ENCODE data around the gene ACSL3.

The ACSL3 gene

DNA sequence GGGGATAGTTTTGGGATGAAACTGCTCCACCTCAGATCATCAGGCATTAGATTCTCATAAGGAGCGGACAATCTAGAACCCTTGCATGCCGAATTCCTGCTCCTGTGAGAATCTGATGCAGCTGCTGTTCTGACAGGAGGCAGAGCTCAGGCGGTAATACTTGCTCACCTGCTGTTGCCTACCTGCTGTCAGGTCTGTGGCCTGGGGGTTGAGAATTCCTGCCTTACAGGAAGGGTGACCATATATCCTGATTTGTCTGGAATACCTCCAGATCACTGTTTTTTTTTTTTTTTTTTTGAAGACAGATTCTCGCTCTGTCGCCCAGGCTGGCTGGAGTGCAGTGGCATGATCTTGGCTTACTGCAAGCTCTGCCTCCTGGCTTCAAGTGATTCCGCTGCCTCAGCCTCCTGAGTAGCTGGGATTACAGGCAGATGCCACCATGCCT is 21.7 kb downstream of the ACSL3 start:
- DNase-seq (ENCODE audit: low spot score): no peak

- DNase-seq (ENCODE audit: low spot score): no peak
Observed at GRCh38 chr2:222883420-222883819, 22.6 kb downstream of the ACSL3 start.

DNA sequence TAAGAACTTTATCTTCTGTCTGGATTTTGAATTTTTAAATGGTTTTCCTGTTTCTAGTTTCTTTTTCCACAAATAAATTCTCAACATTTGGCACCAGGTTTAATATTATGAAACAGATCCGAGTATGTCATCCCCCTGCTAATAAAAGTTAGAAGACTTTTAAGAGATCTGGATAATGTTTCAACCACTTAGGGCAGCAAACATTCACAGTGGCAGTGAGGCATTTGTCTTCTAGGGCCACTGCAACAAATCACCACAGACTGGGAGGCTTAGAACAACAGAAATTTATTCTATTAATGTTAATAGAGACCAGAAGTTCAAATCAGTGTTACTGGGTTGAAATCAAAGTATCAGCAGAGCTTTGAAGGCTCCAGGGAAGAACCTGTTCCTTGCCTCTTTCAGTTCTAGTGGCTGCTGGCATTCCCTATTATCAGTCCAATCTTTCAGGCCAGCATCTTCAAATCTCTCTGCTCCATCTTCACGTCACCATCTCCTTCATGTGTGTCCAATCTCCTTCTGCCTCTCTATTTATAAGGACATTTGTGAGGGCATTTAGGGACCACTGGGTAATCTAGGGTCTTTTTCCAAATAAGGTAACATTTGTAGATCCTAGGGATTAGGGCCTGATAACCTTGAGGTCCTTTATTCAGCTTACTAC is 23.4 kb downstream of the ACSL3 start:
- DNase-seq (ENCODE audit: low spot score): no peak

GRCh38 chr2:222884805-222885424 is 24.1 kb downstream of the ACSL3 start:
- DNase-seq (ENCODE audit: low spot score): no peak

GRCh38 chr2:222887124-222887523 is 26.3 kb downstream of the ACSL3 start:
- DNase-seq (ENCODE audit: low spot score): no peak

- DNase-seq (ENCODE audit: low spot score): no peak
Observed at GRCh38 chr2:222888716-222889115, 27.9 kb downstream of the ACSL3 start.

DNA sequence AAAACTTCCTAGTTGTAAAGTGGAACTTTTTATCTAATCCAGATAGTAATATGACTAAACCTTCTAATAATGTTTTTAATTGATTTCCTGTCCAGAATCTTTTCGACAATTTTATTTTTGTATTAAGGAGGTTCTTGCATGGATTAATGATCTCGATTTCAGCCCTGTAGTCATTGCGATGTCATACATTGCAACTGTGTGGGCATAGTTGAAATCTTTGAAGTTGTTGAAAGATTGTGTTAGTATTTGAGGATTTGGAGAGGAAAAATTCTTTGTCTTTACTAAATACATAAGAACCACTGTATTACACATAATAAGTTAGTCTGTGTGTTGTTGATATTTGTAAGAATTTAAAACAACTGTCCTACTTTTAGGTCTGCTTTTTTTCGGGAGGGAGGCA is 31.1 kb downstream of the ACSL3 start:
- no peak for DNase-seq (ENCODE audit: low spot score)

GRCh38 chr2:222892321-222892720 is 31.5 kb downstream of the ACSL3 start:
- DNase-seq (ENCODE audit: low spot score): no peak

GRCh38 chr2:222892761-222893160 is 31.9 kb downstream of the ACSL3 start:
- no peak for DNase-seq (ENCODE audit: low spot score)

DNA sequence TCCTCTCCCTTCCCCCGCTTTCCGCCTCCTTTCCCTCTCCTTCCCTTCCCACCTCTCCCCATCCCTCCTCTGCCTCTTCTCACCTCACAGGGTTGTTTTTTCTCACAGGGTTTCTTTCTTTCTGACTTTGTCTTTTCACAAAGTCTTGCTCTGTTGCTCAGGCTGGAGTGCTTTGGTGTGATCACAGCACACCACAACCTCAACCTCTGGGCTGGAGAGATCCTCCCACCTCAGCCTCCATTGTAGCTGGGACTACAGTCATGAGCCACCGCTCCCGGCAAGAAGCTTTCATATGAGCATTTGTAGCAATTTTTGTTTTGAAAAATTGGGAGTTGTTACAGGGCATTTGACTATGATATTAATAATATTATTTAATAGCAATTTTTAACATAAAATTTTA is 32.9 kb downstream of the ACSL3 start:
- no peak for DNase-seq (ENCODE audit: low spot score)

- no peak for DNase-seq (ENCODE audit: low spot score)
Observed at GRCh38 chr2:222895144-222895543, 34.3 kb downstream of the ACSL3 start.

DNA sequence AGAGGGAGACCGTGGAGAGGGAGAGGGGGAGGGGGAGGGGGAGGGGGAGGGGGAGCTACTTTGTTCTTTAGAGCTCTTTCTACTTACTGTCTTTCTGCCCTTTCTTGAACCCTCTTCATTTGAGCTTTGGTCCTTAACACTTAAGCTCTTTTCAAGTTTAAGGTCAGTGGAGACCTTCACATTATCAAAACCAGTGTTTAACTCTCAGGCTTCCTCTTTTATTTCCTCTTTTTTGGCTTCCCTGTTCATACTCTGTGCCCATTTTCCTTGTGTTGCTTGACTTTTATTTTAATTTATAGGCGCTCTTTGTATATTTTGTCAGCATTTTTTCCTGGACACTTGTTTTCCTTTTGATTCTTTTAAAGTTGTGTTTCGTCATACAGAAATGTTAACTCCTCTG is 37.1 kb downstream of the ACSL3 start:
- DNase-seq (ENCODE audit: low spot score): no peak

- no peak for DNase-seq (ENCODE audit: low spot score)
Observed at GRCh38 chr2:222899413-222900181, 38.8 kb downstream of the ACSL3 start.

DNA sequence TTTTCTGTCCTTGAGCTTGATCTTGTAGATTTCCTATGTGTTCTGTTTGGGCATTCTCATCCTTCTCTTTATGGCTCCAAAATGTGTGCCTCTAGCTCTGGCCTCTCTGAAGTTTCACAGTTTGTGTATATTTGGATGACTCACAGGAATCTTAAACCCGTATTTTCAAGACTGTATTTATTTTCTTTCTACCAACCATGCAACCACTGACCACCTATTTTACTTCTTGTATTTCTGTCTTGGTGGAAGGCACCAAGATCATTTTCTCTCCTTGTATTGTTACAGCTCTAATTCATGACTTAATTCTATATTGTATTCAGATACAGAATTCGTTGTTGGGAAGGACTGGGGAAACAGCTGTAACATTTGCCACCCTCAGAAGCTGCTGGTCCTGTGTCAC is 39.5 kb downstream of the ACSL3 start:
- DNase-seq (ENCODE audit: low spot score): no peak

GRCh38 chr2:222902660-222903059 is 41.8 kb downstream of the ACSL3 start:
- no peak for DNase-seq (ENCODE audit: low spot score)

DNA sequence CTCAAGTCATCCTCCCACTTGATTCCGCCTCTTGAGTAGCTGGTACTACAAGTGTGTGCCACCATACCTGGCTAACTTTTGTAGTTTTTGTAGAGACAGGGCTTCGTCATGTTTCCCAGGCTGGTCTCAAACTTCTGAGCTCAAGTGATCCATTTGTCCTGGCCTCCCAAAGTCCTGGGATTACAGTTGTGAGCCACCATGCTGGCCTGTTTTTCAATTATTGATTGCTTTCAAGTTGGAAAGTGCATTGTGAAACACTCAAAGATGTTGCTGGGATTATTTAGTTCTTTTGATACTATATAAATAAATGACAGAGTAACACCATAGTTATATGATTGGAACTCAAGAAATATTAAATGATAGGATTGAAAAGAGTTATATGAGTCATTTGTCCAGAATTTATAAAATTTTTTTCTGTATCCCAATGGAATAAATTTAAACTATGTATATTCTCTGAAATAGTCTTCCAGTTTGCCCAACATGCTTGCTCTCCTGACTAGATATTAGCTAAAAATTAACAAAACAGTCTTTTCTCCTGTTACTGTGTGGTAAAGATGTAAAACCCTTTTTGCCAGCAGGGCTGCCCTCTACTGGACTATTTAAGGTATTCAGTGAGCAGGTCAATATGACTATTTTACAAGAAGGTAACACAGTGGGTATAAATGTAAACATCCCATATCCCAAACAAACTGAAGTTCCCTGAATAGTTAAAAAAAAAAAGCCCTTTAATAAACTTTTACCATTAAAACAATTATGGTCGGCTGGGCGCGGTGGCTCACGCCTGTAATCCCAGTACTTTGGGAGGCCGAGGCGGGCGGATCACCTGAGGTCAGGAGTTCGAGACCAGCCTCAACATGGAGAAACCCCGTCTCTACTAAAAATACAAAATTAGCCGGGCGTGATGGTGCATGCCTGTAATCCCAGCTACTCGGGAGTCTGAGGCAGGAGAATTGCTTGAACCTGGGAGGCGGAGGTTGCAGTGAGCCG is 42.7 kb downstream of the ACSL3 start:
- peak; percentile 53 for DNase-seq (ENCODE audit: low spot score)

DNA sequence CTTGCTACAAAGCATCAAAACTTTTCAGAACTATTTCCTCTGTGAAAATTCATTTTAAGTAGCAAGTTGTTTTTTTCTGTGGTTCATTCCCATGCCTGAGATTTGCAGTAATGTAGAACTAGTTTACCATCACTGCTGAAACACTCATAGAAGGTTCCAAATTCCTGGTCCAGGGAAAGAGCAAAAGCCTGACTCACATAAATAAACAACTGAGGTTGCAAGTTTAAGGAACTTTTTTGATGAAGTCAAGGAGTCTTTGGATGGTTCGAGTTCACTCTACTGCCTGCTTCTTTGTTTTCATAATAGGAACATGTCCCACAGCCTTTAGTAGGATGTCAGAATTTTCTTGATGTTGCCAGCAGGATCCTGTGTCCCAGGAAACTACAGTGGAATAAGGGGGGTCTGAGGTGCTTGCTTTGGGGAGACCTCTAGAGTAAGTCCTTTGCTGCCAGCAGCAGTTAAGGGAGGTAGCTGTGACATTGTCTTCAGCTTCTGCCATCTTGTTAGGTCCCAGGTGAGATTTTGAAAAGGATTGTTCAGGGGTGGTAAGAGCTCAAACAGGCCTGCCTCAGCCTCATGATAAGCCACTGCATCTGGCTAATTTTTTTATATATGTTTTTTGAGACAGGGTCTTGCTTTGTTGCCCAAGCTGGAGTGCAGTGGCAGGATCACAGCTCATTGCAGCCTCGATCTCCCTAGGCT is 43.9 kb downstream of the ACSL3 start:
- no peak for DNase-seq (ENCODE audit: low spot score)

DNA sequence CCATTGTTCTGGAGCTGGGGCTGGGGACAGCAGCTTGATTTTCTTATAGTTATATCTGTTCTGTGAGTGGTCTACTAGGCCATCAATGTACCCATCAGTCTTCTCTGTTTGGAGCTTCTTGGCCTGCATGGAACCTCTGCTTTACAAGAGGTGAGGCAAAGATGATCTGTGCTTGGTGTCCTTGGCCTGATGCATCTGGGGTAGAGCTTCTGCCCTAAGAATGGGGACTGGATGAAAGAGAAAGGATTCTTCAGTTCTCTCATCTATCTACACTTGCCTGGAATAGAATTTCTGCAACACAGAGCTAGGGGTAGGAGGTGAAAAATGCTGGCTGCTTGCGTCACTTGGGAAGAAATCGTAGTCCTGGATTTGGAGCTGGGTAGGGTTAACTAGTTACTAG is 46.2 kb downstream of the ACSL3 start:
- DNase-seq (ENCODE audit: low spot score): no peak

GRCh38 chr2:222907790-222908441 is 47.1 kb downstream of the ACSL3 start:
- DNase-seq (ENCODE audit: low spot score): no peak

- no peak for DNase-seq (ENCODE audit: low spot score)
Observed at GRCh38 chr2:222909286-222909685, 48.5 kb downstream of the ACSL3 start.

DNA sequence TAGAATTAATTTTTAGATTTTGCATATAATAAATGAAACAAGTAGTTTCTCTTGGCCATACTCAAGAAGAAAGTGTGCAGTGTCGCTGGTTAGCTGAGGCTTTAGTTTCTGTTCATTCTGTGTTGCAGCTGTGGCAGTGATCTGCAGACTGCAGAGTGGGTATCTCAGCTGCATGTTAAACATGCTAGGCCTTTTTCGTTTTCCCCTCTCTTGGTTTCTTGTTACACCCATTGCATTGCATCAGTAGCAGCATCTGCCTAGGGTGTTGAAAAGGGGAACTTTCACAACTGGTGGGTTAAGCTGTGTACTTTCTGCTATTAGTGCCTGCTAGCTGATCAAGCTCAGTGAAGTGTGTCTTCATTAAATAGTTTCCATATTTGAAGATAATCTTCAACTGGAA is 51.3 kb downstream of the ACSL3 start:
- no peak for DNase-seq (ENCODE audit: low spot score)

Measured in hematopoietic multipotent progenitor cell treated with erythropoietin and hydrocortisone succinate and interleukin-3 and kit ligand, for 15 days (in vitro differentiated cells).